NCI-H187 treated with DMSO at 0.1 percent for 48 hours (cell line): ENCODE results near the gene MED31.
"Not testable (repeated sequence)": the region's sequence is repeated elsewhere in the genome, so short reads cannot be mapped to it uniquely, and the experiment has no call there.

Experiments used
- DNase-seq: peaks from one replicate; lab custom pipeline; 2025; lab: John Stamatoyannopoulos, UW

MED31 gene

DNA sequence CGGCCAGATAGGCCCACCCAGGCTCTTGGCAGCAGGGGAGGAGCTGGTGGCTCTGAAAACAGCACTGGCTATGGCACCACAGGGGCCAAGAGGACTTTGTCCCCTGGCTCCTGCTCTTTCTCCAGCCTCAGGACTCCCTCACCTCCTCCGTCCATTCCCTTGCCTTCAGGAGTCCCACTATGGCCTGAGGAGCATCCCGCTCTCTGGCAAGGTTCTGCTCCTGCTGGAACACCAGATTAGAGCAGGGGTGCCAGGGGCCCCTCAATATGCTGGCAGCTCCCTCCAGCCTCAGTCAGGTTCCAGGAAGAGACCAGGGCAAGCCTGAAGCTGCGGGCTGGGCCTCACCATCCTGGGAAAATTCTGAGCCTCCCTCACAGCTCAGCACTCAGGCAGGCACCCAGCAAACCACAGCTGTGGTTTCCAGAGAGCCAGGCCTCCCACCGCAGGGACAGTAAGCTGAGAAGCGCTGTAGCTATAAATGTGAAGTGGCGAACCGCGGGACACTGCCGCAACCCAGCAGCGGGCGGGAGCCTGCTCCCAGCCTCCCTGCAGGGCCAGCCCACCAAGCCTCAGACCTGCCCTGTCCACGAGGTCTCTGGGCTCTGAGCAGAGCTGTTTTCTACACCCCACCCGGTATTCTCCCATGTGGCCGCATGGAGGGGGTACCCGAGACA, 25.9 kb upstream of the MED31 start:
- no peak for DNase-seq

- no peak for DNase-seq
These were observed 25.4 kb upstream of the MED31 start for GRCh38 chr17:6676802-6677157.

DNA sequence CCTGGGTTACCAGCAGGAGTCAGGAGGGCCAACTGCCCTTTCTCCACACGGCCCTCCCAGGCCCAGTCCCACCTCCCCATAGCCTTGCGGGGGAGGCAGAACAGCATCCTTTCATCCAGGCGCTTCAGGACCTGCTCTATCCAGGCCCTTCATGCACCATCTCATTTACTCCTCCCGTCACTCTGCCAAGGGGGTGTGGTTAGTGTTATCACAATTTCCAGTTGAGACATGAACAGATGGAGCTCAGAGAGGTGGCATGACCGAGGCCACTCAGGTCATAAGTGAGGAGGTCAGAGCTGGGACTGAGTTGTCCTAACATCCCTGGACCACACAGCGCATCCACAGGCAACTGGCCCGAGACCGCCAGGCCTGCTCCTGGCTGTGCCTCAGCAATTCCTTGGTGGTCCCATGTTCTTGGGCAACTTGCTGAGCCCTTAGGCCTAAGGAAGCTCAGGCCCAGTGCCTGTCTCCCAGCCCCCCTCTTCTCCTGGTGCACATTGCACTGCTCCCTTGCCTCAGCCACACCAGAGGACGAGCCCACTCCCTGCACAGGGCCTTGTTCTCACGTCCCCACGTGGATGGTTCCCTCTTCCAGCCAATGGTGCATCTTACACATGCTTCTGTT, 23.9 kb upstream of the MED31 start:
- DNase-seq, result no peak

- DNase-seq, result no peak
These were observed 23.2 kb upstream of the MED31 start for GRCh38 chr17:6674586-6674985.

GRCh38 chr17:6671431-6671830, 20.0 kb upstream of the MED31 start:
- DNase-seq, result no peak

GRCh38 chr17:6670999-6671398, 19.6 kb upstream of the MED31 start:
- DNase-seq, result no peak

GRCh38 chr17:6670571-6670970, 19.2 kb upstream of the MED31 start:
- DNase-seq, result no peak

DNA sequence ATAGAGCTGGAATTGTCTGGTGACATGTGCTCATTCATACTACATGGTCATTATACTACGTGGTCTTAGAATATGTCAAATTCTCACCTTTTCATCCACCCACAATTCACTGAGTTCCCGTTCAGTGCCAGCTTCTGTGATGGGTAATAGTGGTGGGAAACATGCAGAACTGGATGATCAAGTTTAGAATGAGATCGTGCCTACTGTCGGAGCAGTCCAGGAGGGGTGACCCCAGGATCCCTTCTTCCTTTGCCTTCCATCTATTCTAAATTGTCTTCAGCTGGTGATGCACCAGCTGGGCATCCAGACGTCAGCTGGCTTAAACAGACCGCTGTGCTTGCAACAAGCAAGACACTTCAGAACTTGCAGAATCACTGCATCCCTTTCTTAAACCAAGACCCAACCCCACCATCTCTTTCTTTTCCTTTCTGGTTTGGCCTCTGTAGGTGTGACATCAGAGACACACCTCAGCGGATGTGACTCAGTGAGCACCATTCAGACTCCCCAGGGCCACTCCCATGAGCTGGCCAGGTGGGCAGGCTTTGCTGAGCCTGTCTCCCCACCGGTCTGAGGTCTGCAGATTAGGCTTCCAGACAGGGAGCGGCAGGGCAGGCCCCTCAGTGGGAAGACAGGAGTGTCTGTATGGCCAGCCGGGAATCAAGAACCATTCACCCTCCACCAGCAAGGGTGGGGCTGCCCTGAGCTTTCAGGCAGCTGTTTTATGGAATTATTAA, 18.2 kb upstream of the MED31 start:
- no peak for DNase-seq

GRCh38 chr17:6668727-6669425, 17.5 kb upstream of the MED31 start:
- no peak for DNase-seq

DNA sequence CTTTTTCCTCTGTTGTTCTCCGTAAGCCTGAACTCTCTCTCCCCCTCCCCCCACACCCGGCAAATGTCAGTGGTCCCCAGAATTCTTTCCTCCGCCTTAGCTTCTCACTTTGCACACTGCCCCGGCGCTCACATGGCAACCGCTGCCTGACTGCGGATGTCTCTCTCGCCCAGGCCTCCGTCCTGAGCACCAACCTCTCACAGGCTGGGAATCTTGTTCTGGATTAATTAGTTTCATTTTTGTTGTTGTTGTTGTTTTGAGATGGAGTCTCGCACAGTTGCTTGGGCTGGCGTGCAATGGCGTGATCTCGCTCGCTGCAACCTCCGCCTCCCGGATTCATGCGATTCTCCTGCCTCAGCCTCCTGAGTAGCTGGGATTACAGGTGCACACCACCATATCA, 16.8 kb upstream of the MED31 start:
- DNase-seq, result no peak

DNA sequence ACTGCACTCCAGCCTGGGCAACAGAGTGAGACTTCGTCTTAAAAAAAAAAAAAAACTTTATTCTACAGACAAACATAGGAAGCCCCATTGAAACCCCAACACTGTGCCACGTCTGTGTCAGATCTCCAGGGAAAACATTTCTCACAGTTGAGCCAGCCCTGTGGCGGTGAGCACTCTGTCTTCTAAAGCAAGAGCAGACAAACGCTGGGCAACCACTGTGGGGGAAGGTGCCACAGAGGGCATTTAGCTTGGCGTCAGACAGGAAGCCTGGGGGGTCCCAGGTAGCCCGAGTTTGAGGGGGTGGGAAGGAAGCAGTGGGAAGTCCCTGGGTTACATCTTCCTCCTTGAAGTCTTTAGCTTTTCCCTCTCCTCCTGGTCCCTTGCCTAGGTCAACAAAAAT, 16.1 kb upstream of the MED31 start:
- no peak for DNase-seq

DNA sequence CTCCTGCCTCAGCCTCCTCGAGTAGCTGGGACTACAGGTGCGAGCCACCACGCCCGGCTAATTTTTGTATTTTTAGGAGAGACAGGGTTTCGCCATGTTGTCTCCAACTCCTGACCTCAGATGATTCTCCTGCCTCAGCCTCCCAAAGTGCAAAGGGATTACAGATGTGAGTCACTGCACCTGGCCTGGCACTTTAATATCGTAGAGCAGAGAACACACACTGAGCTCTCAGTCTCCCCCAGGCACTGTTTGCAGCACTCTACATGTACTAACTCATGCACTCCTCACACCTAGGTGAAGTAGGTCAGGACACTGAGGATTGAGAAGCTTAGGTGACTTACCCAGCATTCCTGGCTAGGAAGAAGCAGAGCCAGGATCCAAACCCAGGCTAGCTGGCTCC, 15.2 kb upstream of the MED31 start:
- DNase-seq, result no peak

GRCh38 chr17:6666077-6666521, 14.7 kb upstream of the MED31 start:
- DNase-seq, result no peak

DNA sequence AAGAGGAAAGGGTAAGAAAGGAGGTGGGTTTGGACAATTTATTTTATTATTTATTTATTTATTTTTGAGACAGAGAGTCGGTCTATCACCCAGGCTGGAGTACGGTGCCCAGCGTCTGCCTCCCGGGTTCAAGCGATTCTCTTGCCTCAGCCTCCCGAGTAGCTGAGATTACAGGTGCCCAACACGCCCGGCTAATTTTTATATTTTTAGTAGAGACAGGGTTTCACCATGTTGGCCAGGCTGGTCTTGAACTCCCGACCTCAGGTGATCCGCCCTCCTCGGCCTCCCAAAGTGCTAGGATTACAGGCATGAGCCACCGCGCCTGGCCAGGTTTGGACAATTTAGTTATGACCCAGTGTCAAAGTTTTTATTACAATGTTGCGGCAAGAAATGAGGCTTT, 11.8 kb upstream of the MED31 start:
- DNase-seq, result not testable (repeated sequence)

DNA sequence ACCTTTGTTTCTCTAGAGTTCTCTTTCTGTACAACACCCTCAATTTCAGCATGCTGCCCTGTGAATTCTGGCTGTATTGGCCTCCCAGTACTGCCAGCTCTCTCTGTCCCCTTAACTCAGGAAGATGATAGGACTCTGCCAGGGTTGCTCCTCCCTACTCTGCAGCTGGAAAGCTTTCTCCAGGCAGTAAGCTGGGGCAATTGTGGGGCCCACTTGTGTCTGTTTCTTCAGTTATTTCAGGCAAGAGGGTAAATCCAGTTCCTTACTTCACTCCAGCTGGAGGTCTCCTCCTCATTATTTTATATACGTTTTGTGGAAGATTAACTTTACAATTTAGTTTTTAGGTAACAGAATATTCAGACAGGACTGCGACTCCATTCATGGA, 10.1 kb upstream of the MED31 start:
- no peak for DNase-seq

GRCh38 chr17:6660805-6661463, 9.5 kb upstream of the MED31 start:
- DNase-seq, result no peak

DNA sequence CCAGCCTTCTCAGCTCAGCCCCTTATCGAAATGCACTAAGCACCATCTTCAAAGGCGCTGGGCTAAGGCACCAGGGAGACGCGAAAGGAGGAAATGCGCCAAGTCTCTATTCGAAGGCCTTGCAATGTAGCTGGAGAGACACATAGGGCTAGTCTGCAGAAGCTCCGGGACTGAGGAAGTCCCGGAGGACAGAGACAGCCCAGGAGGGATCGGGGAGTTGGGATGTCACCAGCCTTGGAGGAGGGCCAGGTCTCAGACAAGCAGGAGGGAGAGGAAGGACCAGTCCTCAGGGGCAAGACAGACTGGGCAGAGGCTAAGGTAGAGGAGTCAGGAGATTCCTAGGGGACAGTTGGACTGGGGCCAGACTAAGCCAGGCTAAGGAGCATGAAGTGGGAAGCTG, 8.7 kb upstream of the MED31 start:
- DNase-seq, result no peak

DNA sequence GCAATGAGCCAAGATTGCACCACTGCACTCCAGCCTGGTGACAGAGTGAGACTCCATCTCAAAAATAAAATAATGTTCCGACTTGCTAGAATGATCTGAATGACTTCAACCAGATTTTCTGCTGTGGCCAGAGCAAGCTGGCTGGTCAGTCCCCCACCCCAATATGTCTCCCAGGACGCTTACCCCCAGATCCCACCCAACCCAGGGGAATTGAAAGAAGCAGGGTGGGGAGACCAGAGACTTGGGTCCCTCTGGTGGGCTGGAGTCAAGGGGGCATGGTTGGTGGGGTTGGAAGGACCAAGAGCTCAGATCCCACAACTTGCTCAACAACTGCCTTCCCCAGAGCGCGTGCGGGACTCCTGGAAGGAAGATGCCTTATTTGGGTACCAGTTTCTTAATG, 7.0 kb upstream of the MED31 start:
- not testable (repeated sequence) for DNase-seq

GRCh38 chr17:6657633-6658287, 6.4 kb upstream of the MED31 start:
- no peak for DNase-seq

DNA sequence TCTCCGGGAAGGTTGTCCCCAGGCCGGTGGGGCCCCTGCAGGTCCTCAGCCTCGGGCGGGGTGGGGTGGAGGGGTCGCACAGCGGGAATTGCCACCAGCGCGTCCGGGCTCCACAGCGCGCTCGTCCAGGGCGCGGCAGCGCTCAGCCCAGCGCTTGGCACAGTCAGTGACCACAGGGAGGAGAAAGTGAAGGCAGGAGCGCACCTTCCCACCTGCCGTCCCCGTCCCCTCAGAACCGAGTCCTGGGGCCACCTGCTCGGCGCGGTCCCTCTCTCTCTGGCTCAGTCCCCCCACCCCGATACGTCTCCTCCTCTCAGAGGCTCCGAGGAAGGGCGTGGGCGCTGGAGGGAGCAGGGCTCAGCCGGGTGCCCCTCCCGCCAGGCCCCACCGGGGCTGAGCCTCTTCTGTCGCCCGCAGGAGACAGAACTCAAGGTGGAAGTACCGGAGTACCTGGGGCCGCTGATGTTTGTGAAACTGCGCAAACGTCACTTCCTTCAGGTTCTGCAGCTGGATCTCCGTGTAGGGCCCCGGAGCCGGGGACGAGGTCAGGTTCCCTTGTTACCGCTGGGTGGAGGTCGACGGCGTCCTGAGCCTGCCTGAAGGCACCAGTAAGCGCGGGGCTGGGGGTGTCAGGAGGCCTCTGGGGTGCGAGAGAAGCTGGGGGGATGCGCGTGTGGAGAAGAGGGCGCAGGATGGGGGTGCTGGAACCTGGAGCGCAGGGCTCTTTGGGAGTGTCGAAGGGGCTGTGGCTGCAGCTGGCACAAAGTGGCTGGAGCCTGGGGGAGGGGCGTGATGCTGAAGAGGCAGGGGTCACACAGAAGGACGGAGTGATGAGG, 5.6 kb upstream of the MED31 start:
- DNase-seq, result not testable (repeated sequence)
